Right lobe of liver (tissue), 6 donors: ENCODE results near the gene CMTM7. TPM values are rescaled to one million over a fixed set of nuclear protein-coding genes. Genes with fewer than 3 reads are reported as not detected.
A peak's percentile ranks its signal among the peaks of the same experiment; 100 is the strongest.

Source experiments
- ATAC-seq, 4 donors: fragments of 200-7000 bp; cut with Tn5 transposase; one replicate each; pipeline ENCODE4 v1.9.1; 2020; ENCODE audit warnings: mild to moderate bottlenecking in 4 of 4, moderate library complexity in 4 of 4
- DNase-seq, 3 donors: peaks; one replicate each; pipeline ENCODE4 v3.0.0-alpha.2; 2020
- H3K27ac ChIP-seq, 3 donors: fragments of 200-600 bp; one replicate each; pipeline ENCODE4 v1.8.0; 2022
- H3K27me3 ChIP-seq, 2 donors: fragments of 200-600 bp; one replicate each; pipeline ENCODE4 v1.8.0; 2022
- H3K36me3 ChIP-seq, 4 donors: fragments of 200-600 bp; sonication (generic) in 1 of 4; one replicate each; pipeline versions ENCODE4 v1.5.1 to v1.8.0; 2017 to 2022; ENCODE audit warnings: control low read depth in 1 of 4
- H3K4me1 ChIP-seq, 4 donors: fragments of 200-600 bp; sonication (generic) in 1 of 4; one replicate each; pipeline versions ENCODE4 v1.5.1 to v1.8.0; 2017 to 2022; ENCODE audit warnings: control low read depth in 1 of 4
- H3K4me3 ChIP-seq, 3 donors: fragments of 200-600 bp; one replicate each; pipeline ENCODE4 v1.8.0; 2022
- H3K9me3 ChIP-seq, 4 donors: fragments of 200-600 bp; sonication (generic) in 1 of 4; one replicate each; pipeline versions ENCODE4 v1.5.1 to v1.8.0; 2017 to 2022; ENCODE audit warnings: control low read depth in 1 of 4
- CTCF ChIP-seq, 4 donors: fragments of 200-600 bp in 3 of 4; fragments of 450-650 bp in 1 of 4; IDR thresholded peaks; one replicate each; pipeline versions ENCODE4 v1.5.1 to v1.8.0; 2016 to 2022; ENCODE audit warnings: antibody characterized with exemption in 4 of 4, mild to moderate bottlenecking in 2 of 4
- POLR2A ChIP-seq: fragments of 450-650 bp; IDR thresholded peaks from one replicate; pipeline ENCODE4 v1.6.1; 2017; ENCODE audit warnings: antibody characterized with exemption, mild to moderate bottlenecking
- WGBS: methylation state at CpG from one replicate; pipeline ENCODE4 v1.1.6; 2018; ENCODE audit warnings: low coverage, low lambda C conversion rate; ENCODE audit not compliant: insufficient coverage; ENCODE audit errors: missing lambda C conversion rate; 5-methylcytosine and 5-hydroxymethylcytosine counted together
- intact Hi-C, 2 donors: fragments of 100-400 bp; cut with DNase I; formaldehyde crosslinking; loops; one replicate each; pipeline versions ENCODE4 v1.11.2 to v1.14.1; 2022
- total RNA-seq, 6 experiments: library from RNA; depleted of rRNA in 2 of 6; stranded (reverse); fragments of >200 nt in 2 of 6; fragmentation: NEBNext Ultra II Directional in 3 of 6; extraction: Animal tissue kit (Norgen Biotek cat#: 25700) in 3 of 6; gene quantifications; one replicate each; pipeline versions ENCODE4 v1.1.0 to v1.2.4, GENCODE V29; 2016 to 2023
- donor health status: DM: no; HTN: yes; CAD: no.
- donor health status: DM: no; HTN: no; CAD: no.
- donor health status: DM: no; HTN: no; CAD: no.
- donor health status: DM: no; HTN: yes; CAD: no.
- donor health status: DM: no; HTN: yes; CAD: no.

The CMTM7 gene
- total RNA-seq, 6 experiments from 2014 or later: 2.7 to 9.8 (median 5.0) TPM

GRCh38 chr3:32500880-32501782, 109.5 kb downstream of the CMTM7 start:
- H3K27ac ChIP-seq: peak overlapping the region; percentile 90 to 98 (median 96)
- WGBS: 17% methylated on average over 25 of the region's 25 CpGs
- peak overlapping the region; percentile 94 to 98 (median 95) for H3K4me3 ChIP-seq
- no peak for TF ChIP-seq POLR2A
- TF ChIP-seq CTCF (IDR thresholded peaks at IDR 0.05): no peak
- intact Hi-C loops: loop anchor here in 1 of 2 donors (10.0 kb wide), 1 partner anchor 164 kb away; no protein-coding TSS in a partner anchor
- ATAC-seq: peak; percentile 22 to 62 (median 35)
- DNase-seq: peak; percentile 57 to 78 (median 78)
- H3K4me1 ChIP-seq: peaks cover 0 to 26% (median 8%) of the 10 kb centered on the region in 4 donors
- no peaks in the 10 kb centered on the region for H3K36me3 ChIP-seq
- H3K9me3 ChIP-seq: no peaks in the 10 kb centered on the region
- H3K27me3 ChIP-seq: no peaks in the 10 kb centered on the region

GRCh38 chr3:32501783-32502117, 110.1 kb downstream of the CMTM7 start:
- H3K4me3 ChIP-seq: peak overlapping the region; percentile 94 to 98 (median 95)
- peaks cover 0 to 20% (median 7%) of the 10 kb centered on the region in 4 donors for H3K4me1 ChIP-seq
- H3K27ac ChIP-seq: peak overlapping the region; percentile 90 to 98 (median 96)
- no peaks in the 10 kb centered on the region for H3K27me3 ChIP-seq
- TF ChIP-seq POLR2A: no peak
- no peak for TF ChIP-seq CTCF (IDR thresholded peaks at IDR 0.05)
- ATAC-seq: no peak
- intact Hi-C loops: loop anchor here in 1 of 2 donors (10.0 kb wide), 1 partner anchor 163 kb away; no protein-coding TSS in a partner anchor
- 1% methylated on average over 4 of the region's 4 CpGs for WGBS
- DNase-seq: no peak
- no peaks in the 10 kb centered on the region for H3K36me3 ChIP-seq
- no peaks in the 10 kb centered on the region for H3K9me3 ChIP-seq

GRCh38 chr3:32502118-32502945, 110.7 kb downstream of the CMTM7 start, which contains the start of gene CMTM6:
Gene CMTM6, minus strand, starts transcription at chr3:32502852. Its CDS starts 107 bp downstream, at chr3:32502745.
- intact Hi-C loops: loop anchor here in 1 of 2 donors (10.0 kb wide), 1 partner anchor 162 kb away; no protein-coding TSS in a partner anchor

More at GRCh38 chr3:32502118-32502945, 110.7 kb downstream of the CMTM7 start, which contains the start of gene CMTM6:
- DNase-seq: peak; percentile 88 to 89 (median 89)
- peak within 1 kb of the TSS; percentile 90 to 98 (median 96) for H3K27ac ChIP-seq
- H3K4me3 ChIP-seq: peak within 1 kb of the TSS; percentile 94 to 98 (median 95)
- peak; percentile 64 for TF ChIP-seq POLR2A
- no peak for TF ChIP-seq CTCF (IDR thresholded peaks at IDR 0.05)
- under 1% methylated on average over 11 of the region's 61 CpGs for WGBS
- peak; percentile 84 to 91 (median 86) for ATAC-seq
- H3K4me1 ChIP-seq: peaks cover 0 to 20% (median 7%) of the 10 kb centered on the region in 4 donors
- H3K9me3 ChIP-seq: no peaks in the 10 kb centered on the region
- no peaks in the 10 kb centered on the region for H3K27me3 ChIP-seq
- no peaks in the 10 kb centered on the region for H3K36me3 ChIP-seq
